ENCODE results near the gene RAP1A.

- TF ChIP-seq CTCF (IDR thresholded peaks at IDR 0.05; ENCODE audit: low read length) (no peak), EZH2 (IDR thresholded peaks at IDR 0.05; ENCODE audit: borderline replicate concordance, low read length) (no peak)
These were observed 119.8 kb downstream of the RAP1A start, which contains the start of gene INKA2 for GRCh38 chr1:111739194-111739924.

All from OCI-LY1 (cell line).